IMR-90 (cell line): Measurements from ENCODE around the gene SKAP1. TPM values are rescaled to one million over a fixed set of nuclear protein-coding genes. Genes with fewer than 3 reads are reported as not detected.

Experiments
- ATAC-seq: fragments of 200-7000 bp; cut with Tn5 transposase; 2 replicates; pipeline ENCODE4 v1.9.1; 2020; ENCODE audit warnings: low read depth, mild to moderate bottlenecking, moderate library complexity
- BruUV-seq: library from RNA; stranded (reverse); fragments of 400-500 nt; replicated peaks from 2 replicates; lab custom pipeline; 2021; lab: Mats Ljungman, UMichigan
- CTCF ChIA-PET: fragments of 300-600 bp; formaldehyde crosslinking; extraction: SDS; loops from one replicate; lab custom pipeline; 2021; ENCODE audit warnings: antibody characterized with exemption; lab: Yijun Ruan, JAX
- POLR2A ChIA-PET: fragments of 300-600 bp; sonication (Branson Sonifier 250); formaldehyde crosslinking; loops from one replicate; lab custom pipeline; 2022; ENCODE audit warnings: antibody characterized with exemption; ENCODE audit not compliant: unreplicated experiment; lab: Charles Lee
- DNase-seq: peaks from one replicate; pipeline ENCODE4 v3.0.0; 2013
- H2AFZ ChIP-seq: replicated peaks from 2 replicates; pipeline ENCODE3; 2013; ENCODE audit warnings: low read length, mild to moderate bottlenecking; ENCODE audit not compliant: poor library complexity
- H2AK5ac ChIP-seq: 2 replicates; pipeline ENCODE4 v1.6.1; 2013; ENCODE audit warnings: low read depth, low read length, inconsistent platforms
- H2AK9ac ChIP-seq: replicated peaks from 2 replicates; pipeline ENCODE3; 2013; ENCODE audit warnings: mild to moderate bottlenecking, low read depth, low read length, moderate library complexity; ENCODE audit not compliant: poor library complexity
- H2BK120ac ChIP-seq: 2 replicates; pipeline ENCODE4 v1.6.1; 2013; ENCODE audit warnings: low read depth, low read length, inconsistent platforms
- H2BK15ac ChIP-seq: 3 replicates; pipeline ENCODE4 v1.6.1; 2013; ENCODE audit warnings: low read depth, low read length, inconsistent platforms
- H2BK20ac ChIP-seq: 2 replicates; pipeline ENCODE4 v1.6.1; 2013; ENCODE audit warnings: low read depth, mild to moderate bottlenecking, inconsistent platforms, low read length, moderate library complexity
- H2BK5ac ChIP-seq: 2 replicates; pipeline ENCODE4 v1.6.1; 2013; ENCODE audit warnings: mild to moderate bottlenecking, low read depth, low read length, inconsistent platforms; ENCODE audit not compliant: poor library complexity, severe bottlenecking
- H3K14ac ChIP-seq: replicated peaks from 2 replicates; pipeline ENCODE4 v1.6.1; 2013; ENCODE audit warnings: low read depth, low read length, inconsistent platforms
- H3K18ac ChIP-seq: 2 replicates; pipeline ENCODE4 v1.6.1; 2013; ENCODE audit warnings: low read depth, low read length, control low read depth
- H3K23ac ChIP-seq: 2 replicates; pipeline ENCODE4 v1.6.1; 2013; ENCODE audit warnings: low read depth, low read length, inconsistent platforms
- H3K27ac ChIP-seq: 2 replicates; pipeline ENCODE4 v1.5.1; 2013; ENCODE audit warnings: mild to moderate bottlenecking, control low read depth, low read length; ENCODE audit not compliant: insufficient read depth
- H3K27me3 ChIP-seq: 2 replicates; pipeline ENCODE4 v1.6.1; 2013; ENCODE audit warnings: low read length; ENCODE audit not compliant: control insufficient read depth, insufficient read depth
- H3K36me3 ChIP-seq: 2 replicates; pipeline ENCODE4 v1.6.1; 2013; ENCODE audit warnings: low read length, mixed read lengths; ENCODE audit not compliant: control insufficient read depth, insufficient read depth
- H3K4ac ChIP-seq: 2 replicates; pipeline ENCODE4 v1.6.1; 2013; ENCODE audit warnings: low read depth, low read length, inconsistent platforms
- H3K4me1 ChIP-seq: 2 replicates; pipeline ENCODE4 v1.6.1; 2013; ENCODE audit warnings: low read length, mixed read lengths; ENCODE audit not compliant: control insufficient read depth, insufficient read depth
- H3K4me2 ChIP-seq: 2 replicates; pipeline ENCODE4 v1.6.1; 2013; ENCODE audit warnings: low read depth, mild to moderate bottlenecking, control low read depth, low read length, moderate library complexity
- H3K4me3 ChIP-seq: 2 replicates; pipeline ENCODE4 v1.5.1; 2013; ENCODE audit warnings: low read depth, mild to moderate bottlenecking, control low read depth, low read length, moderate library complexity; ENCODE audit not compliant: insufficient read depth
- H3K56ac ChIP-seq: 2 replicates; pipeline ENCODE4 v1.6.1; 2013; ENCODE audit warnings: low read length, inconsistent platforms; ENCODE audit not compliant: insufficient read depth; ENCODE audit errors: extremely low read depth
- H3K79me1 ChIP-seq, 2 experiments: 2 replicates each; pipeline ENCODE4 v1.6.1; 2013; ENCODE audit warnings: low read length in 2 of 2, inconsistent platforms in 1 of 2, low read depth in 1 of 2
- H3K9ac ChIP-seq: 2 replicates; pipeline ENCODE4 v1.6.1; 2013; ENCODE audit warnings: low read depth, low read length, control low read depth
- H3K9me1 ChIP-seq: 2 replicates; pipeline ENCODE4 v1.6.1; 2013; ENCODE audit warnings: low read length, inconsistent platforms; ENCODE audit not compliant: insufficient read depth
- H3K9me3 ChIP-seq: 2 replicates; pipeline ENCODE4 v1.6.1; 2013; ENCODE audit warnings: low read length; ENCODE audit not compliant: control insufficient read depth, insufficient read depth
- H4K20me1 ChIP-seq: 2 replicates; pipeline ENCODE4 v1.6.1; 2013; ENCODE audit warnings: low read length, inconsistent platforms; ENCODE audit not compliant: insufficient read depth
- H4K5ac ChIP-seq: 2 replicates; pipeline ENCODE4 v1.6.1; 2013; ENCODE audit warnings: mild to moderate bottlenecking, low read depth, low read length, control low read depth
- H4K8ac ChIP-seq, 2 experiments: 2 replicates each; pipeline ENCODE4 v1.6.1; 2013; ENCODE audit warnings: low read depth in 2 of 2, low read length in 2 of 2, control low read depth in 1 of 2, inconsistent platforms in 1 of 2
- H4K91ac ChIP-seq: 2 replicates; pipeline ENCODE4 v1.6.1; 2013; ENCODE audit warnings: low read depth, low read length, inconsistent platforms; ENCODE audit not compliant: insufficient read depth
- CEBPB ChIP-seq: IDR thresholded peaks from 2 replicates; pipeline ENCODE4 v1.6.1; 2012; ENCODE audit warnings: low read depth, low read length, improper control_type of control experiment
- RCOR1 ChIP-seq: IDR thresholded peaks from 2 replicates; pipeline ENCODE4 v1.6.1; 2012; ENCODE audit warnings: mild to moderate bottlenecking, low read length, improper control_type of control experiment; ENCODE audit not compliant: insufficient replicate concordance
- RFX5 ChIP-seq: IDR thresholded peaks from 2 replicates; pipeline ENCODE4 v1.8.0; 2012; ENCODE audit warnings: low read depth, mild to moderate bottlenecking, low read length, moderate library complexity
- WGBS, 2 experiments: methylation state at CpG; one replicate each; pipeline versions ENCODE4 v1.1.5 to v1.1.7; 2013; ENCODE audit warnings: missing lambda C conversion rate in 2 of 2; ENCODE audit not compliant: insufficient read length in 1 of 2; ENCODE audit errors: extremely low coverage in 2 of 2; 5-methylcytosine and 5-hydroxymethylcytosine counted together
- dilution Hi-C: fragments of 300-500 bp; cut with HindIII; formaldehyde crosslinking; loops from one replicate; pipeline ENCODE4 v1.14.3; 2018; ENCODE audit warnings: low sequenced_read_pairs; ENCODE audit not compliant: unreplicated experiment
- in situ Hi-C: fragments of 300-500 bp; cut with MboI; formaldehyde crosslinking; loops from 3 replicates; pipeline ENCODE4 v1.14.3; 2019; ENCODE audit warnings: low sequenced_read_pairs, inconsistent platforms, mixed read lengths
- intact Hi-C: fragments of 100-400 bp; cut with micrococcal nuclease; formaldehyde crosslinking; loops from 2 replicates; pipeline ENCODE4 v1.10.0; 2022
- polyA plus RNA-seq, 3 experiments: library from polyadenylated mRNA; depleted of rRNA; stranded (reverse); fragments of >200 nt; gene quantifications; 2 replicates each; pipeline ENCODE4 v1.2.3, GENCODE V29; 2012; ENCODE audit warnings: low replicate concordance in 1 of 3
- total RNA-seq: library from RNA; depleted of rRNA; stranded (reverse); fragments of >200 nt; gene quantifications from 2 replicates; pipeline ENCODE4 v1.2.3, GENCODE V29; 2012
- TF ChIP-seq, protein P1 (sequence below): fragments of 150-350 bp; IDR thresholded peaks from 2 replicates; pipeline ENCODE4 v1.6.1; 2016; ENCODE audit warnings: low read depth, mild to moderate bottlenecking, low read length, moderate library complexity, borderline replicate concordance

SKAP1 gene
- total and polyA plus RNA-seq, 2 of the 4 experiments (the other 2 are of a cell fraction): not detected

DNA sequence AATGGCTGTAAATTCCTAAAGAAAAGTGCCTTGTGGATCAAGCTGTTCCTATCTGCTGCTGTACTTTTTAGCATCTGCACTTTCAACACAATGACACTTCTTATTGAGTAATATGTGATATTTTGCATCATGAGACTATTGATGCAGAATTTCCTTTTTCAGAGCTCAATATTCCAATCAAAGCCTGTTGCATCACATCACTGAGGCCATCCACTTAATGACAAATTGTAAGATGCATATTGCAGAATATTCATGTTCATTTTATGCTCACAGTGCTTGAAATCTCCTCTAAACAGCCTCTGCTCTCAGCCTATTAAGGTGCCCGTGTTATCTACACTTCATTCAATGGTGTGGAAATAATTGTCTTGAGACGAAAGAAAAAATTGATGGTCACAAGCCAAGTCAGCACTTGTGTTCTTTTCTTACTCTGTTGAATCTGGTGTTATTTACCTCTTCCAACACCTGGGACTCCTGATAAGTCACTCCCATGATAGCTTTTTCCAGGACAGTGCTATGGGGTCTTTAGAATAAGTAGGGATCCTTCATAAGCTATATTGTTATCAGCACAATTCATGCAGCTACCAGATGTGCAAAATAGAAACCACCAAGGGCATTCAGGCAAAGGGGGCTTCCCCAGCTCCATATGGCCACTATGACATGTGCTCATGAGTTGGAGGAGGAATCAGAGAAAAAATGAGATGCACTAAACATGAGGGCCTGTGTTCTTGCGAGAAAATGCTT, 9.3 kb upstream of the SKAP1 start:
- ATAC-seq (no peak), DNase-seq (no peak)
- H2AFZ ChIP-seq: no peak overlapping the region
- no peaks in the 10 kb centered on the region for H4K20me1 ChIP-seq
- dilution Hi-C loops: no loop called here
- H3K4me2 ChIP-seq: no peak overlapping the region
- H3K23ac ChIP-seq: no peak overlapping the region
- no peak overlapping the region for H4K91ac ChIP-seq
- H3K27me3 ChIP-seq: peaks cover 69% of the 10 kb centered on the region
- no peak overlapping the region for H3K27ac ChIP-seq
- POLR2A ChIA-PET: no interaction called here
- H2BK5ac ChIP-seq: no peak overlapping the region
- no peak overlapping the region for H3K56ac ChIP-seq
- no peak overlapping the region for H2AK9ac ChIP-seq
- BruUV-seq: no TSS peak
- H2AK5ac ChIP-seq: no peak overlapping the region
- H3K14ac ChIP-seq: no peak overlapping the region
- no peak overlapping the region for H3K18ac ChIP-seq
- in situ Hi-C loops: no loop called here
- H3K9me3 ChIP-seq: peaks cover 5% of the 10 kb centered on the region
- H4K5ac ChIP-seq: no peak overlapping the region
- WGBS, 2 experiments: no CpG with 5 or more reads among the region's 3 CpGs
- H3K9ac ChIP-seq: no peak overlapping the region
- H3K79me1 ChIP-seq: no peaks in the 10 kb centered on the region
- H2BK15ac ChIP-seq: no peak overlapping the region
- intact Hi-C loops: no loop called here
- TF ChIP-seq RCOR1 (no peak), RFX5 (no peak), CEBPB (no peak)
- TF ChIP-seq, protein P1, sequence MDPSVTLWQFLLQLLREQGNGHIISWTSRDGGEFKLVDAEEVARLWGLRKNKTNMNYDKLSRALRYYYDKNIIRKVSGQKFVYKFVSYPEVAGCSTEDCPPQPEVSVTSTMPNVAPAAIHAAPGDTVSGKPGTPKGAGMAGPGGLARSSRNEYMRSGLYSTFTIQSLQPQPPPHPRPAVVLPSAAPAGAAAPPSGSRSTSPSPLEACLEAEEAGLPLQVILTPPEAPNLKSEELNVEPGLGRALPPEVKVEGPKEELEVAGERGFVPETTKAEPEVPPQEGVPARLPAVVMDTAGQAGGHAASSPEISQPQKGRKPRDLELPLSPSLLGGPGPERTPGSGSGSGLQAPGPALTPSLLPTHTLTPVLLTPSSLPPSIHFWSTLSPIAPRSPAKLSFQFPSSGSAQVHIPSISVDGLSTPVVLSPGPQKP: no peak
- H3K4ac ChIP-seq: no peak overlapping the region
- H2BK20ac ChIP-seq: no peak overlapping the region
- no peaks in the 10 kb centered on the region for H3K9me1 ChIP-seq
- no peak overlapping the region for H4K8ac ChIP-seq
- H3K36me3 ChIP-seq: no peaks in the 10 kb centered on the region
- no peaks in the 10 kb centered on the region for H3K4me1 ChIP-seq
- CTCF ChIA-PET: interaction anchor here (0.9 kb wide), 1 partner anchor 18 kb away, joined by 3 read pairs; no protein-coding TSS in a partner anchor
- H2BK120ac ChIP-seq: no peak overlapping the region
- no peak overlapping the region for H3K4me3 ChIP-seq
